Activated naive CD8-positive, alpha-beta T cell treated with anti-CD3 and anti-CD28 coated beads for 36 hours (primary cell): ENCODE data around the gene ZNF92. TPM values are rescaled to one million over a fixed set of nuclear protein-coding genes. Genes with fewer than 3 reads are reported as not detected.
A peak's percentile ranks its signal among the peaks of the same experiment; 100 is the strongest.
"Not testable (repeated sequence)": the region's sequence is repeated elsewhere in the genome, so short reads cannot be mapped to it uniquely, and the experiment has no call there.

Source experiments
- DNase-seq: peaks from one replicate; pipeline ENCODE4 v3.0.0; 2021
- H3K27ac Mint-ChIP-seq: one replicate; pipeline ENCODE4 v1.8.0; 2022; ENCODE audit warnings: mild to moderate bottlenecking, moderate library complexity, mixed read lengths
- H3K27me3 Mint-ChIP-seq: one replicate; pipeline ENCODE4 v1.8.0; 2022; ENCODE audit warnings: mild to moderate bottlenecking, mixed read lengths
- H3K36me3 Mint-ChIP-seq: one replicate; pipeline ENCODE4 v1.8.0; 2021; ENCODE audit warnings: mild to moderate bottlenecking, mixed read lengths
- H3K4me1 Mint-ChIP-seq: one replicate; pipeline ENCODE4 v1.8.0; 2021; ENCODE audit warnings: mixed read lengths
- H3K4me3 Mint-ChIP-seq: one replicate; pipeline ENCODE4 v1.8.0; 2022; ENCODE audit warnings: mild to moderate bottlenecking, moderate library complexity, mixed read lengths
- H3K9me3 Mint-ChIP-seq: one replicate; pipeline ENCODE4 v1.8.0; 2022; ENCODE audit warnings: mixed read lengths
- total RNA-seq, 2 experiments: library from RNA; stranded (reverse); gene quantifications; one replicate each; pipeline ENCODE4 v1.2.3, GENCODE V29; 2021

Gene ZNF92
- 10 to 100 TPM; 13.2 to 13.7 TPM for total RNA-seq

- peaks cover 2% of the 10 kb centered on the region for H3K9me3 Mint-ChIP-seq
- H3K36me3 Mint-ChIP-seq = peaks cover 37% of the 10 kb centered on the region
- peaks cover 21% of the 10 kb centered on the region for H3K4me1 Mint-ChIP-seq
- no peaks in the 10 kb centered on the region for H3K27me3 Mint-ChIP-seq
- peak; percentile 95 for DNase-seq
- H3K27ac Mint-ChIP-seq = peak within 1 kb of the TSS; percentile 90
- peak within 1 kb of the TSS; percentile 96 for H3K4me3 Mint-ChIP-seq
These were observed at the start of gene ZNF92 for GRCh38 chr7:65373608-65374351. ZNF92 (plus strand) TSS chr7:65373855; CDS start chr7:65373998, 143 bp downstream.

GRCh38 chr7:65325793-65326432 lies 47.7 kb upstream of the ZNF92 start:
- Mint-ChIP-seq H3K4me1 (peaks cover 2% of the 10 kb centered on the region), H3K27me3 (no peaks in the 10 kb centered on the region), H3K4me3 (no peak overlapping the region), H3K36me3 (no peaks in the 10 kb centered on the region), H3K27ac (no peak overlapping the region), H3K9me3 (no peaks in the 10 kb centered on the region)
- no peak for DNase-seq

- no peaks in the 10 kb centered on the region for H3K36me3 Mint-ChIP-seq
- no peaks in the 10 kb centered on the region for H3K4me1 Mint-ChIP-seq
- no peak for DNase-seq
- H3K4me3 Mint-ChIP-seq = no peak overlapping the region
- no peak overlapping the region for H3K27ac Mint-ChIP-seq
- H3K27me3 Mint-ChIP-seq = no peaks in the 10 kb centered on the region
- peaks cover 1% of the 10 kb centered on the region for H3K9me3 Mint-ChIP-seq
These were observed 35.3 kb upstream of the ZNF92 start for GRCh38 chr7:65338346-65338745.

- H3K27me3 Mint-ChIP-seq = no peaks in the 10 kb centered on the region
- H3K27ac Mint-ChIP-seq = no peak overlapping the region
- H3K36me3 Mint-ChIP-seq = no peaks in the 10 kb centered on the region
These were observed 34.4 kb upstream of the ZNF92 start for GRCh38 chr7:65339257-65339656.

GRCh38 chr7:65342723-65343629 lies 30.7 kb upstream of the ZNF92 start:
- no peak for DNase-seq
- H3K27me3 Mint-ChIP-seq = peaks cover 3% of the 10 kb centered on the region
- no peaks in the 10 kb centered on the region for H3K36me3 Mint-ChIP-seq
- H3K4me1 Mint-ChIP-seq = no peaks in the 10 kb centered on the region
- H3K27ac Mint-ChIP-seq = no peak overlapping the region
- H3K4me3 Mint-ChIP-seq = no peak overlapping the region
- H3K9me3 Mint-ChIP-seq = peaks cover 6% of the 10 kb centered on the region

More at GRCh38 chr7:65339257-65339656, 34.4 kb upstream of the ZNF92 start:
- Mint-ChIP-seq H3K9me3 (no peaks in the 10 kb centered on the region), H3K4me3 (no peak overlapping the region), H3K4me1 (no peaks in the 10 kb centered on the region)
- no peak for DNase-seq

- not testable (repeated sequence) for H3K27ac Mint-ChIP-seq, H3K4me1 Mint-ChIP-seq, H3K27me3 Mint-ChIP-seq, H3K4me3 Mint-ChIP-seq, H3K9me3 Mint-ChIP-seq, DNase-seq, H3K36me3 Mint-ChIP-seq
These were observed 29.1 kb upstream of the ZNF92 start for GRCh38 chr7:65344541-65344940.

GRCh38 chr7:65354263-65354662 lies 19.4 kb upstream of the ZNF92 start:
- H3K4me3 Mint-ChIP-seq = no peak overlapping the region
- H3K27me3 Mint-ChIP-seq = peaks cover 16% of the 10 kb centered on the region
- no peak overlapping the region for H3K27ac Mint-ChIP-seq
- H3K9me3 Mint-ChIP-seq = no peaks in the 10 kb centered on the region
- H3K4me1 Mint-ChIP-seq = no peaks in the 10 kb centered on the region
- DNase-seq = no peak
- H3K36me3 Mint-ChIP-seq = no peaks in the 10 kb centered on the region

- Mint-ChIP-seq H3K27ac (no peak overlapping the region), H3K9me3 (no peaks in the 10 kb centered on the region), H3K4me3 (no peak overlapping the region), H3K27me3 (no peaks in the 10 kb centered on the region), H3K36me3 (peaks cover 3% of the 10 kb centered on the region), H3K4me1 (peaks cover 6% of the 10 kb centered on the region)
- no peak for DNase-seq
These were observed 3.8 kb upstream of the ZNF92 start for GRCh38 chr7:65369843-65370242.

- no peak for DNase-seq
- no peak overlapping the region for H3K4me3 Mint-ChIP-seq
- H3K4me1 Mint-ChIP-seq = peaks cover 14% of the 10 kb centered on the region
- no peak overlapping the region for H3K27ac Mint-ChIP-seq
- H3K36me3 Mint-ChIP-seq = peaks cover 17% of the 10 kb centered on the region
- H3K27me3 Mint-ChIP-seq = no peaks in the 10 kb centered on the region
- H3K9me3 Mint-ChIP-seq = no peaks in the 10 kb centered on the region
These were observed 2.2 kb upstream of the ZNF92 start for GRCh38 chr7:65371468-65371867.

- peaks cover 54% of the 10 kb centered on the region for H3K4me1 Mint-ChIP-seq
- H3K4me3 Mint-ChIP-seq = no peak overlapping the region
- peaks cover 70% of the 10 kb centered on the region for H3K36me3 Mint-ChIP-seq
- DNase-seq = no peak
- peaks cover 2% of the 10 kb centered on the region for H3K9me3 Mint-ChIP-seq
- H3K27me3 Mint-ChIP-seq = no peaks in the 10 kb centered on the region
- no peak overlapping the region for H3K27ac Mint-ChIP-seq
These were observed 5.7 kb downstream of the ZNF92 start for GRCh38 chr7:65379318-65379717.

GRCh38 chr7:65381742-65382141 lies 8.1 kb downstream of the ZNF92 start:
- Mint-ChIP-seq H3K27ac (no peak overlapping the region), H3K9me3 (peaks cover 2% of the 10 kb centered on the region), H3K36me3 (peaks cover 71% of the 10 kb centered on the region), H3K27me3 (no peaks in the 10 kb centered on the region), H3K4me1 (peaks cover 51% of the 10 kb centered on the region), H3K4me3 (no peak overlapping the region)
- no peak for DNase-seq

GRCh38 chr7:65382452-65382851 lies 8.8 kb downstream of the ZNF92 start:
- Mint-ChIP-seq H3K27me3 (no peaks in the 10 kb centered on the region), H3K27ac (no peak overlapping the region), H3K36me3 (peaks cover 68% of the 10 kb centered on the region), H3K9me3 (peaks cover 4% of the 10 kb centered on the region), H3K4me3 (no peak overlapping the region), H3K4me1 (peaks cover 53% of the 10 kb centered on the region)
- DNase-seq = no peak

GRCh38 chr7:65387891-65388290 lies 14.2 kb downstream of the ZNF92 start:
- peaks cover 7% of the 10 kb centered on the region for H3K9me3 Mint-ChIP-seq
- no peak for DNase-seq
- no peaks in the 10 kb centered on the region for H3K27me3 Mint-ChIP-seq
- peak overlapping the region; percentile 38 for H3K27ac Mint-ChIP-seq
- H3K4me3 Mint-ChIP-seq = no peak overlapping the region
- peaks cover 70% of the 10 kb centered on the region for H3K36me3 Mint-ChIP-seq
- peaks cover 26% of the 10 kb centered on the region for H3K4me1 Mint-ChIP-seq

GRCh38 chr7:65390588-65390987 lies 16.9 kb downstream of the ZNF92 start:
- H3K36me3 Mint-ChIP-seq = peaks cover 78% of the 10 kb centered on the region
- peaks cover 15% of the 10 kb centered on the region for H3K4me1 Mint-ChIP-seq
- no peak for DNase-seq
- no peaks in the 10 kb centered on the region for H3K27me3 Mint-ChIP-seq
- no peak overlapping the region for H3K27ac Mint-ChIP-seq
- H3K9me3 Mint-ChIP-seq = peaks cover 12% of the 10 kb centered on the region
- H3K4me3 Mint-ChIP-seq = no peak overlapping the region

GRCh38 chr7:65397730-65398142 lies 24.1 kb downstream of the ZNF92 start:
- no peak for DNase-seq
- Mint-ChIP-seq H3K27me3 (no peaks in the 10 kb centered on the region), H3K4me3 (no peak overlapping the region), H3K9me3 (peaks cover 28% of the 10 kb centered on the region), H3K4me1 (no peaks in the 10 kb centered on the region), H3K27ac (no peak overlapping the region), H3K36me3 (peaks cover 80% of the 10 kb centered on the region)
